MG63 (cell line): Measurements from ENCODE around the gene RANBP9. TPM values are rescaled to one million over a fixed set of nuclear protein-coding genes. Genes with fewer than 3 reads are reported as not detected.
A peak's percentile ranks its signal among the peaks of the same experiment; 100 is the strongest.

ENCODE experiments used
- DNase-seq: peaks from one replicate; pipeline ENCODE4 v3.0.0-alpha.2; 2020
- H3K27me3 ChIP-seq: fragments of 250-450 bp; sonication (Bioruptor Pico); 2 replicates; pipeline ENCODE4 v1.5.1; 2020; ENCODE audit warnings: mild to moderate bottlenecking, moderate library complexity
- H3K36me3 ChIP-seq: fragments of 250-450 bp; sonication (Bioruptor Pico); 2 replicates; pipeline ENCODE4 v1.5.1; 2020; ENCODE audit warnings: mild to moderate bottlenecking, moderate library complexity
- H3K4me3 ChIP-seq: fragments of 250-450 bp; sonication (Bioruptor Pico); 2 replicates; pipeline ENCODE4 v1.5.1; 2020; ENCODE audit warnings: mild to moderate bottlenecking, moderate library complexity
- H3K9me3 ChIP-seq: fragments of 250-450 bp; sonication (Bioruptor Pico); 2 replicates; pipeline ENCODE4 v1.5.1; 2020; ENCODE audit warnings: mild to moderate bottlenecking, moderate library complexity
- total RNA-seq: library from RNA; depleted of rRNA; stranded (reverse); fragments of >200 nt; shearing (Covaris generic); gene quantifications from 2 replicates; pipeline ENCODE4 v1.2.3, GENCODE V29; 2014; ENCODE audit warnings: low replicate concordance; rRNA removed

The RANBP9 gene
- total RNA-seq, result 45.2 and 62.2 TPM in 2 replicates

DNA sequence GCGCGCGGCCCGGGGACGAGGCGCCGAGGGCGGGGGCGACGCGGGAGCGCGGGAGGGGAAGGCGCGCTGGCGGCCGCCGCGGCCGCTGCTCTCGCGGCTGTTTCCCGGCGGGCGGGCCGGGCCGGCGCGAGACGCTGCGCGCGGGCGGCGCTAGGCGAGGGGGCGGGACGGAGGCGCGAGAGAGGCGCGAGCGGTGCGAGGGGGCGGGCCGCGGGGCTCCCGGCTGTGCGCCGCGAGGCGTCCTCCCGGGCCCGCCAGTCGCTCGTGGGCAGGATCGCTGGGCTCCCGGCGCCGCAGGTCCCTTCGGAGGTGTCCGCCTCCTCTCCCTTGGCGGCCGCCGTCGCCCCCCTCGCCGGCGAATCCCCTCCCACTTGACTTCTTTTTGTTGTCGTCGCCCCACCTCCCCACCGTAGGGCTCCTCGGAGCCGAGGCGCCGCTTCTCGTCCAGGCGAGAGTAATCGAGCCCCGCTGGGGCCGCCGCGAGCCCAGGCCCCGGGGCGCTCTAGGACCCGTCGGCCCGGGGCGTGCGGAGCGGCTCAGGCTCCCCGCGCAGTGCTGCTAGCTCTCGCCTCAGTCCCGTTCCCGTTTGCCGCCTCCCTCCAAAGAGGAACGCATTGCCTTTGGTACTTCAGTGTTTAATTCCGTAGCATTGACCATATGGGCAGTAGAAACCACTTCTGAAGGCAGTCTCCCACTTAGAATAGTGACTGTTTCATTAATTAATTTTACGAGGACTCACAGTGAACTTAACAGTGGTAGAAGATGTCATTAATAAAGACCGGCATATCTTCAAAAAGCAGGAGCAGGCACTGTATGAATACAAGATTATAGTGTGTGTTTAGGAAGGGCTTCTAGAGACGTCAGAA lies at the start of gene RANBP9:
Gene RANBP9 (minus strand): TSS at position 103 of the 866 bp plus-strand sequence. CDS start 330 bp downstream, outside the sequence.
- H3K36me3 ChIP-seq, result peaks cover 6% of the 10 kb centered on the region
- H3K4me3 ChIP-seq, result peak within 1 kb of the TSS; percentile 76
- H3K9me3 ChIP-seq, result no peaks in the 10 kb centered on the region
- no peaks in the 10 kb centered on the region for H3K27me3 ChIP-seq
- peak; percentile 94 for DNase-seq

DNA sequence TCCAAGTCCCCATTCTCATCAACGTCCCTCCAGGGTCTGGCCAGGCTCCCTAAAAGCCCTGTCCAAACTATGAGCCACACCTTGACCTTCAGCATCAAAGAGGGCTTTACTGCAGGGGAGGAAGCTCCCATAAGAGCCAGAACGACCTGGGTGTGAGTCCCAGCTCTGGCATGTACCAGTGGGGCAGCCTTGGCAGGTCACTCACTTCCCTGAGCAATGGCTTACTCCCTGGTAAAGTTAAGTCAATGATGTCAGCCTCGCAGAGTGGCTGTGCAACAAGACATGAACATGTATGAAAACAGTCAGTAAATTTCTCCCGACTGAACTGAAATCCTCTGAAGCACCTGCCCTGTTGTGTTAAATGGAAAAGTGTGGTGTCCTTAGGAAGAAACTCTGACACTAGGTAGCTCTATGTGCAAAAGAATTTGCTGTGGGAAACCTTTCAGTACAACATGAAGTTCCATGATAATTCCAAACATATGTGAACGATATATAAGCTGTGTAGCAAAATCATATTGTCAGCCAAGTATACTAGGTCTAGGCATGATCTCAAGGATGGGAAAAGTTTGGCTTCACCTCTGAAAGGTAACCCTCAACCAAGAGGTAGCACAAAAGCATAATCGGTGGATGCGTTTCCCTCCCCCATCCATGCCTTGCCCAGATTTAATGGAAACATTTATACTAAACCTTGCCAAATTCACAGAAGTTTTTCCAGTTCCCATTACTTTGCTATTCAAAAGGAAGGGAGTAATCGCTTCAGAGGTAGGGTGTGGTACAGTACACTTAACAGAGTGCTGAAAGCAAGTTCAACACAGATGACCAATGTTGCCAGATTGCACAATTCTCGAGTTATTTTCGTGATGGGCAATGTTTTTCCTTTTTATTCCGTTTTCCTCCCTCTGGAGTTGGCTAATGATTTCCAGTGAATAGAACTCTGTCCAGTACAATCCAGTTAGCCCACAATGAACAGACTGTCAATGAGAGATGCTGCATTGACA lies 49.0 kb upstream of the RANBP9 start:
- no peak overlapping the region for H3K4me3 ChIP-seq
- H3K27me3 ChIP-seq, result no peaks in the 10 kb centered on the region
- peaks cover 5% of the 10 kb centered on the region for H3K9me3 ChIP-seq
- DNase-seq, result no peak
- H3K36me3 ChIP-seq, result no peaks in the 10 kb centered on the region

DNA sequence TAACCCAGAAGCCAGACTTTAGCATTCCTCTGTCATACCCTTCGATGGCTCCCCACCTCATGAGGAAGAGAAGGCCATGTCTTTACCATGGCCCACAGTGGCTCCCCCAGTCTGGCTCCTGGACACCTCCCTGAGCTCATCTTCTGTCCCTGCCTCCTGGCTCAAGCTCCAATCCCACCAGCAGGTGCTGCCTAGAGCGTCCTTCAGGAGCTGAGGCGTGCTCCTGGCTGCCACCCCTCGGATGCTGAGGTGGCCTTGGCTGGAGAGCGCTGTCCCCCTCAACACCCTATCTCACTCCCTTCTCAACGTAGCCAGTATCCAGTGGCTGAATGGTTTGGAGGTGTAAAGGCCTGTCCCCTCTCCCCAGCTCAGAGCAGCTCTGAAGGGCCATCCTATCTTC lies 47.4 kb upstream of the RANBP9 start:
- H3K9me3 ChIP-seq, result peaks cover under 1% of the 10 kb centered on the region
- no peak for DNase-seq
- H3K27me3 ChIP-seq, result no peaks in the 10 kb centered on the region
- H3K4me3 ChIP-seq, result no peak overlapping the region
- no peaks in the 10 kb centered on the region for H3K36me3 ChIP-seq

DNA sequence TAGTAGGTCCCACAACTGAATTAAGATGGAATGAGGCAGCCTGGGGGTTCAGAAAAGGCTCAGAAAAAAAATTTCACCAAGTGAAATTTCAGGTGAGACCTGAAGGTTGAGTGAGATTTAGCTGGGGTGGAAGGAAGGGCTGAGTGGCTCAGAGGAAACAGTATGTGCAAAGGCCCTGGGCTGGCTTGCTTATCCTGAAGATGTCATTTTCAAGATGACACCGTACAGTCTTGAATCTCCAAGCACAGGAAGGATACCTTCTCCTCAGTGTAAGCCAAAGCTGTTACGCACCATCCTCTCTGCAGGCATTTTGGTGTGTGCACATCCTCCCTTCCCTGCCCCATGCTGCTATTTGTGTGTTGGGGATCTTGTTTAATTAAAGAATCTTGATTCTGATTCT lies 43.0 kb upstream of the RANBP9 start:
- H3K4me3 ChIP-seq, result no peak overlapping the region
- H3K27me3 ChIP-seq, result no peaks in the 10 kb centered on the region
- H3K36me3 ChIP-seq, result no peaks in the 10 kb centered on the region
- no peaks in the 10 kb centered on the region for H3K9me3 ChIP-seq
- no peak for DNase-seq

DNA sequence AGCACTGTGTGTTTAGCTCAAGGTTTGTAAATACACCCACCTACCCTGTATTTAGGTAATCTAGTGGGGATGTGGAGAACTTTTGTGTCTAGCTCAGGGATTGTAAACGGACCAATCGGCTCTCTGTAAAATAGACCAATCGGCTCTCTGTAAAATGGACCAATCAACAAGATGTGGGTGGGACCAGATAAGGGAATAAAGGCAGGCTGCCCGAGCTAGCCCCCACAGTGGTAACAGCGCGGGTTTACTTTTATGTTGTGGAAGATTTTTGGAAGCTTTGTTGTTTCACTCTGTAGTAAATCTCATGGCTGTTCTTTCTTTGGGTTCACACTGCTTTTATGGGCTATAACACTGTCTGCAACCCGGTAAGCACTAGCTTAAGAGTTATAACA lies 32.1 kb upstream of the RANBP9 start:
- Histone ChIP-seq H3K27me3 (no peaks in the 10 kb centered on the region), H3K36me3 (no peaks in the 10 kb centered on the region), H3K4me3 (no peak overlapping the region), H3K9me3 (no peaks in the 10 kb centered on the region)
- DNase-seq, result no peak

DNA sequence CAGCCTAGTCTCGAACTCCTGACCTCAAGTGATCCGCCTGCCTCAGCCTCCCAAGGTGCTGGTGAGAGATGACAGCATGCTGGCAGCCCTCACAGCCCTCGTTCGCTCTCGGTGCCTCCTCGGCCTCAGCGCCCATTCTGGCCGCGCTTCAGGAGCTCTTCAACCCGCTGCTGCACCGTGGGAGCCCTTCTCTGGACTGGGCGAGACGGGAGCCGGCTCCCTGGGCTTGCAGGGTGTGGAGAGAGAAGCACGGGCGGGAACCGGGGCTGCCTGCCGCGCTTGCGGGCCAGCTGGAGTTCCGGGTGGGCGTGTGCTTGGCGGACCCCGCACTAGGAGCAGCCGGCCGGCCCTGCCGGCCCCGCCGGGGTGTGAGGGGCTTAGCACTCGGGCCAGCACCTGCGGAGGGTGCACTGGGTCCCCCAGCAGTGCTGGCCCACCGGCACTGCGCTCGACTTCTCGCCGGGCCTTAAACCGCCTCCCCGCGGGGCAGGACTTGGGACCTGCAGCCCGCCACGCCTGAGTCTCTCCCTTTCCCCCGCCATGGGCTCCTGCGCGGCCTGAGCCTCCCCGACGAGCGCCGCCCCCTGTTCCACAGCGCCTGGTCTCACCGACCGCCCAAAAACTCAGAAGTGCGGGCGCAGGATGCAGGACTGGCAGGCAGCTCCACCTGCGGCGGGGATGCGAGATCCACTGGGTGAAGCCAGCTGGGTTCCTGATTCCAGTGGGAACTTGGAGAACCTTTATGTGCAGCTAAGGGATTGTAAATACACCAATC lies 31.5 kb upstream of the RANBP9 start:
- Histone ChIP-seq H3K9me3 (no peaks in the 10 kb centered on the region), H3K27me3 (no peaks in the 10 kb centered on the region), H3K4me3 (no peak overlapping the region), H3K36me3 (no peaks in the 10 kb centered on the region)
- no peak for DNase-seq

DNA sequence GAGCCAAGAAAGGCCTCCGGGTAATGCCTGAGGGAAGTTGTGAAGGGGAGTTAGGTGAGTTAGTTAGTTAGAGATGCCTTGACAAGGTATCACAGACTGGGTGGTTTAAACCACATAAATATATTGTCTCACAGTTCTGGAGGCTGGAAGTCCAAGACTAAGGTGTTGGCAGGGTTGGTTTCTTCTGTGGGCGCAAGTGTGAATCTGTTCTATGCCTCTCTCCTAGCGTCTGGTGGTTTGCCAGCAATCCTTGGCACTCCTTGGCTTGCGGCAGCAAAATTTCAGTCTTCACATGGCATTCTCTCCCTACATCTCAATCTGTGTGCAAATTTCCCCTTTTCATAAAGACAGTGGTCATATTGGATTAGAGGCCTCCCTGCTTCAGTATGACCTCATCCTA lies 29.7 kb upstream of the RANBP9 start:
- H3K36me3 ChIP-seq, result no peaks in the 10 kb centered on the region
- DNase-seq, result no peak
- H3K4me3 ChIP-seq, result no peak overlapping the region
- no peaks in the 10 kb centered on the region for H3K27me3 ChIP-seq
- H3K9me3 ChIP-seq, result no peaks in the 10 kb centered on the region

DNA sequence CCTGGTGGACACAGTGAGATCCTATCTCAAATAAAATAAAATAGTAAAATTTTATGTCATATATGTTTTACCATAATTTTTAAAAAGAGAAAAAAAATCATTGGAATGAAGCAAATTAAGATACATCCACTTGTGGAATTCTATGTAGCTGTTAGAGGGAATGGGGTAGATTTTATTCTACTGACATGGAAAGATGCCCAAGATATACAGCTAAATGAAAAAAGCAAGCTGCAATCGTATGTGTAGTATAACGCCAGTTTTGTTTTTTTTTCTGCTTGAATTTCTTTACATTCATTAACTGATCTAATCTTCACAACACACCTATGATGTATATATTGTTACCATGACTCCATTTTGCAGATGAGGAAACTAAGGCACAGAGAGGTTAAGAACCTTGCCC lies 23.4 kb upstream of the RANBP9 start:
- no peaks in the 10 kb centered on the region for H3K36me3 ChIP-seq
- no peaks in the 10 kb centered on the region for H3K9me3 ChIP-seq
- no peak for DNase-seq

DNA sequence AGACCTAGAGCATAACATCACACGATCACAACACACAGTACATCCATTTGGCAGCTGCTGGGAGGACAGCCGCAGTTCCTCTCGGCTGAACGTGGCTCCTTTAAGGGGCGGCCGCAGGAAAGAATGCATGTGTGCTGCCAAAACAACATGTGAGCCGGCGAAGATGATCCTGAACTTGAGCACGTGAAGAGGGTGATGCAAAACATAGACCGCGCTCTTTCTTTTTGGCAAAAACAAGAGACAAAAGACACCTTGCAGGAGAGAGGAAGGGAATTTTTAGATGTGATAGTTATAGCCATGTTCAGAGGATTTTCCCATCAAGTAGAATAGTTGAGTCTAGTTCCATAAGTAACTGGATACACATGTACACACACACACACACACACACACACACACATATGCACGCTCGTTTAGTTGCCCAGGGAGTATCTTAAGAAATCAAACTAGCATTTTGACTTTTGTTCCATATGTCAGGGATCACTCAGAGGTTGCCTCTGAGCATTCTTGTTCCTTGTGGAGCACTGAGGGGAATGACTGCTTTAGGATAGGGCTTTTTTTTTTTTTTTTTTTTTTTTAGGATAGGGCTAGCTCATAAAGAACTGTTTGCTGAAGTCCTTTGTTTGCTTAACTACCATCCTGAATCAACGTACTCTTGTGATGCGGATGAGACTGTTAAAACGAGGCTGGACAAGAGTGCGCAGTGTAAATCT lies 21.7 kb upstream of the RANBP9 start:
- Histone ChIP-seq H3K9me3 (no peaks in the 10 kb centered on the region), H3K4me3 (peak overlapping the region; percentile 23), H3K27me3 (no peaks in the 10 kb centered on the region), H3K36me3 (no peaks in the 10 kb centered on the region)
- peak; percentile 88 for DNase-seq

More for the DNA sequence above, 23.4 kb upstream of the RANBP9 start:
- H3K4me3 ChIP-seq, result no peak overlapping the region
- no peaks in the 10 kb centered on the region for H3K27me3 ChIP-seq

DNA sequence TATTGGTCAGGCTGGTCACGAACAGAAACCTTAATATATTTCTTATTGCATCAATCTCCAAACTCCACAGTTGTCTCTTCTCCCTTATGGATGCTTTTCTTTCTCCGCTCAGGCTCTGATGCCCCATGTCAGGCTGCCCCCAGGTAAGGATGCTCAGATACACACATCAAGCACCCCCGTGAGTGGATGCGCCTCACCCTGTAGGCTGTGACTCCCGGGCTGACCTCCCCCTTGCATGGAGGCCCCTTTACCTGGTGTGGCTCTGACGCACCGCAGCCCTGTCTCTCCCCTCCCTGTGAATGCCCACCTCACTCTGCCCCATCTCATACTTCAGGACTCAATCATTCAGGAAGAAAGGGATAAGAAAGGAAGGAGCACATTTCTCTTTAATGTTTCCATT lies 19.1 kb upstream of the RANBP9 start:
- Histone ChIP-seq H3K9me3 (no peaks in the 10 kb centered on the region), H3K27me3 (no peaks in the 10 kb centered on the region), H3K36me3 (no peaks in the 10 kb centered on the region), H3K4me3 (no peak overlapping the region)
- no peak for DNase-seq

DNA sequence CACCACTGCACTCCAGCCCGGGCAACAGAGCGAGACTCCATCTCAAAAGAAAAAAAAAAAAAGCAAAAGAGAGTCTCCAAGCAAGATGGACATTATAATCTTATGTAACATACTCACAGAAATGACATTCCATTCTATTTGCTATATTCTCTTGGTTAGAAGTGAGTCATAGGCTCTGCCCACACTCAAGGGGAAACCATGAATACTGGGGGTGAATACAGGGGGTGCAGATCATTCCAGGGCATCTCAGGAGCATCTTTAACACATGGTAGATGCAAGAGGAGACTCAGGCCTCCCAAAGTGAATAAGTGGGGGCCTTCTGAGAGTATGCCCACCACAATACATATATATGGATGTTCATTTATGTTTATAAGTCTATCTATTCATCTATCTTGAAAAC lies 18.3 kb upstream of the RANBP9 start:
- Histone ChIP-seq H3K36me3 (no peaks in the 10 kb centered on the region), H3K27me3 (no peaks in the 10 kb centered on the region), H3K9me3 (no peaks in the 10 kb centered on the region), H3K4me3 (no peak overlapping the region)
- peak; percentile 15 for DNase-seq

DNA sequence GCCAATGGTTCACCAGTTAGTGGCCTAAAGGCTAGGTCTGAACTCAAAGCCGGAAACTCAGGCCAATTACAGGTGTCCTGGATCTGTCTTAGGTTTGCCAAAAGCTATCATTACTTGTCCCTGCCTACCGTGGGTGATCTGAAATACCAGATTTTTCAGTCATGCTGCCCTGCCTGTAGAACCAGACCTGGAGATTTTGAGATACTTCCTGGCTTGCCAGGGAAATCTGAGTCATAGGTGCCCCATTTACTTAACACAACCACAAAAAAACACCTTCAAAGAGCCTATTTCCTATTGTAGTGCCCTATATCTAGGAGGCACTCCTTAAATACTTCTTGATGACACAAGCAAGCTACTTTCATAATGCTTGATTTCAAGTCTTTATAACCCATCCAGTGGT lies 13.9 kb upstream of the RANBP9 start:
- Histone ChIP-seq H3K4me3 (no peak overlapping the region), H3K36me3 (no peaks in the 10 kb centered on the region), H3K27me3 (no peaks in the 10 kb centered on the region), H3K9me3 (no peaks in the 10 kb centered on the region)
- DNase-seq, result peak; percentile 41

DNA sequence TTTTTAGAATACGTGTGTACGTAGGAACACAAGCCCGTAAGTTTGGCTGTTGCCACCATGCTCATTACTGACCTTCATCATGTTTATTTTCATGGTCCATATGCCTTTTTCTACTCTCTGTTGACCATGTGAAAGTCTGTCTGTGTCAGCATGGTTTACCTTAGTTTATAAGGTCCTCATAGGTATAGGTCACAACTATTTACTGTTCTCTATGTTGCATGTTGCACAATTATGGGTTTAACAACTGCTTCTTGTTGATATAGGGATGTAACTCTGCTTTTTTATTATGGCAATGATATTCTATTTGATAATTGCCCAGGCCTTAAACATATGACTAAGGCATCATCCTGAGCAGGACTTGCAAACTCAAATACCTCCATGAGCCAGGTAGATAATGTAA lies 13.4 kb upstream of the RANBP9 start:
- Histone ChIP-seq H3K4me3 (no peak overlapping the region), H3K36me3 (no peaks in the 10 kb centered on the region), H3K9me3 (no peaks in the 10 kb centered on the region), H3K27me3 (no peaks in the 10 kb centered on the region)
- no peak for DNase-seq

DNA sequence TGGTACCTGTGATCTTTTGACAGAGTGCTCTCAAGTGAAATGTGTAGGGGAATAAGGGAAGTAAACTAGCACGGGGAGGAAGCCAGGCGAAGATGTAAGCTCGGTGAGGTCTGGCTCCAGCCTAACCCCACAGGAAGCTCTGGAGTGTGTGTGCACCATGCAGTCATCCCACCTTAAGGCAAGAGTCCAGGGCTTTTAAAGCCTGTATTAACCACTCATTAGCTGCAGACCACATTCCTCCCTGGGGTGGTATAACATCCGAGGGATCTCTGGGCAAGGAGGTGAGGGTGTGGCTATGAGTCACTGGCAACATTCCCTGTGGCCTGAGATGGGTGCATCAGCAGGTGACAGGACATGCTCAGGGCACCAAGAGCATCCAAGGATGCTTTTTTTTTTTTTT lies 12.5 kb upstream of the RANBP9 start:
- peak; percentile 61 for DNase-seq

DNA sequence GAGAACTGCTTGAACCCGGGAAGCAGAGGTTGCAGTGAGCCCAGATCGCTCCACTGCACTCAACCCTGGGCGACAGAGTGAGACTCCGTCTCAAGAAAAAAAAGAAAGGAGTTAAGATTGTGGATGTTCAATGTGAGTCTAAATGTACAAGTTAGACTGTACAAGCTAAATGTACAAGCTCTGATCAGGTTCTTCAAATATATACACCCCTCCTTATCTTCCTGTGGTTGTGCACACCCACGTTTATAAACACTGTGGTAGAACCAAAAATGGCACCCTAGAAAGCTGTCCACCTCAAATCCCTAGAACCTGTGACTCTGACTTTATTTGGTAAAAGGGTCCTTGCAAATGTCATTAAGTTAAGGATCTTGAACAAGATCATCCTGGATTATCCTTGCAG lies 11.2 kb upstream of the RANBP9 start:
- H3K4me3 ChIP-seq, result no peak overlapping the region
- no peaks in the 10 kb centered on the region for H3K36me3 ChIP-seq
- DNase-seq, result no peak
- H3K9me3 ChIP-seq, result no peaks in the 10 kb centered on the region
- no peaks in the 10 kb centered on the region; the same call in 1 of the 2 replicates for H3K27me3 ChIP-seq

More for the DNA sequence above, 12.5 kb upstream of the RANBP9 start:
- no peaks in the 10 kb centered on the region for H3K36me3 ChIP-seq
- H3K4me3 ChIP-seq, result no peak overlapping the region
- H3K27me3 ChIP-seq, result no peaks in the 10 kb centered on the region; the same call in 1 of the 2 replicates
- no peaks in the 10 kb centered on the region for H3K9me3 ChIP-seq

DNA sequence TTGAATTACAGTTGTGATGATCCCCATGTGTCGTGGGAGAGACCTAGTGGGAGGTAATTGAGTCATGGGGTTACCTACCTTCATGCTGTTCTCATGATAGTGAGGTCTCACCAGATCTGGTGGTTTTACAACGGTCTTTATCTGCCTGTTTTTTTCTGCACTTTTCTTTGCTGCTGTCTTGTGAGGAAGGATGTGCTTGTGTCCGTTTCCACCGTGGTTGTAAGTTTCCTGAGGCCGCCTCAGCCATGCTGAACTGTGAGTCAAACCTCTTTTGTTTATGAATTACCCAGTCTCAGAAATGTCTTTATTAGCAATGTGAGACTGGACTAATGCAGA lies 6.5 kb upstream of the RANBP9 start:
- Histone ChIP-seq H3K36me3 (no peaks in the 10 kb centered on the region), H3K9me3 (no peaks in the 10 kb centered on the region), H3K27me3 (no peaks in the 10 kb centered on the region; the same call in 1 of the 2 replicates), H3K4me3 (no peak overlapping the region)
- DNase-seq, result no peak
